Measurements from ENCODE around the gene NFIB. TPM values are rescaled to one million over a fixed set of nuclear protein-coding genes. Genes with fewer than 3 reads are reported as not detected.
A peak's percentile ranks its signal among the peaks of the same experiment; 100 is the strongest.

Gene NFIB
- total and polyA plus RNA-seq, 2 of the 8 experiments (the other 6 are each of a cell fraction or from before 2014, with no cell fraction given), result 2.6 to 13.1 TPM

GRCh38 chr9:14348373-14349145 is 34.6 kb upstream of the NFIB start:
- peaks cover 12 to 34% (median 18%) of the 10 kb centered on the region in 4 experiments for H3K4me1 ChIP-seq (replicated peaks in 1 of 4; ENCODE audit: control insufficient read depth in 3 of 4, insufficient read depth in 4 of 4, low read length in 3 of 4)
- no peaks in the 10 kb centered on the region for H3K9me3 ChIP-seq (ENCODE audit: insufficient read depth in 2 of 2, low read depth in 1 of 2, low read length in 1 of 2)
- no peak overlapping the region for H2BK20ac ChIP-seq (ENCODE audit: low read length)
- FAIRE-seq (no peak), DNase-seq (ENCODE audit: low read depth in 1 of 2, low spot score in 2 of 2) (peak in 1 of 2 experiments; percentile 64)
- peaks cover 28 to 79% (median 64%) of the 10 kb centered on the region in 4 experiments for H3K27me3 ChIP-seq (replicated peaks in 1 of 4; ENCODE audit: control insufficient read depth in 3 of 4, extremely low read depth in 1 of 4, insufficient read depth in 3 of 4, low read length in 3 of 4)
- peak overlapping the region; percentile 60 to 70 (median 64); a peak in 7 of 8 replicates for H3K4me3 ChIP-seq (ENCODE audit: extremely low read depth in 1 of 4, insufficient read depth in 2 of 4, low read depth in 3 of 4, low read length in 4 of 4)
- ChIA-PET POLR2A (ENCODE audit: partially characterized antibody) (interaction anchor here (0.6 to 3.3 kb wide), 8 partner anchors 14 to 857 kb away, joined by 3 to 26 read pairs (median 4); partner anchors contain the start of gene NFIB), CTCF (ENCODE audit: partially characterized antibody) (interaction anchor here (0.7 to 1.9 kb wide), 7 partner anchors 29 to 920 kb away, joined by 3 to 8 read pairs (median 4); no protein-coding TSS in a partner anchor)
- H3K56ac ChIP-seq (replicated peaks; ENCODE audit: insufficient read length, low read depth, low read length), result no peak overlapping the region
- no peak overlapping the region for H3K27ac ChIP-seq (ENCODE audit: low read depth, low read length)
- H3K79me1 ChIP-seq (ENCODE audit: low read depth, low read length), result no peaks in the 10 kb centered on the region
- no peak overlapping the region for H2BK12ac ChIP-seq (ENCODE audit: low read depth, low read length)
- no peak overlapping the region for H3K14ac ChIP-seq (ENCODE audit: insufficient read length)
- H4K20me1 ChIP-seq (replicated peaks in 1 of 2; ENCODE audit: control insufficient read depth in 1 of 2, insufficient read depth in 2 of 2, low read length in 2 of 2), result no peaks in the 10 kb centered on the region
- H3K79me2 ChIP-seq (ENCODE audit: control insufficient read depth in 1 of 2, insufficient read depth in 2 of 2, low read length in 2 of 2), result no peaks in the 10 kb centered on the region
- 1% methylated on average over 43 of the region's 43 CpGs; no CpG with 5 or more reads in 1 of the 2 experiments for WGBS, 2 experiments (ENCODE audit: extremely low coverage in 1 of 2, insufficient coverage in 1 of 2, insufficient read length in 1 of 2, insufficient replicate concordance in 2 of 2, low coverage in 1 of 2, low lambda C conversion rate in 2 of 2, missing lambda C conversion rate in 1 of 2)
- no peak overlapping the region for H3K4ac ChIP-seq (replicated peaks; ENCODE audit: insufficient read length, low read depth, low read length)
- no peak overlapping the region for H4K5ac ChIP-seq (ENCODE audit: insufficient read length, low read depth, low read length)
- peak overlapping the region; percentile 19; the same call in 1 of the 2 replicates for H2AFZ ChIP-seq (ENCODE audit: low read length)
- H2BK120ac ChIP-seq (replicated peaks; ENCODE audit: low read depth, low read length), result no peak overlapping the region
- no peak overlapping the region for H4K8ac ChIP-seq (ENCODE audit: extremely low read depth, insufficient read depth, low read length)
- no peak overlapping the region; the same call in 1 of the 2 replicates for H2BK15ac ChIP-seq (ENCODE audit: low read length)
- no peak overlapping the region for H2BK5ac ChIP-seq (ENCODE audit: low read depth, low read length)
- H3K36me3 ChIP-seq (ENCODE audit: control insufficient read depth in 2 of 4, insufficient read depth in 4 of 4, low read length in 3 of 4), result no peaks in the 10 kb centered on the region
- H3K23ac ChIP-seq (ENCODE audit: insufficient read length), result no peak overlapping the region
- no peak overlapping the region for H3K9ac ChIP-seq (replicated peaks in 1 of 4; ENCODE audit: extremely low read depth in 1 of 4, low read depth in 3 of 4, low read length in 3 of 4)
- H4K91ac ChIP-seq (replicated peaks; ENCODE audit: insufficient read length, low read length), result no peak overlapping the region
- H3K4me2 ChIP-seq (ENCODE audit: insufficient read depth in 1 of 2, low read depth in 2 of 2, low read length in 2 of 2), result peak overlapping the region; percentile 93 to 95
- H3K23me2 ChIP-seq (ENCODE audit: low read depth, low read length), result peaks cover 39% of the 10 kb centered on the region
- H2AK5ac ChIP-seq (ENCODE audit: low read depth, low read length), result no peak overlapping the region
- peak overlapping the region; percentile 71 for H3K18ac ChIP-seq (ENCODE audit: extremely low read depth, low read length)
- TF ChIP-seq EZH2 (IDR thresholded peaks at IDR 0.05; ENCODE audit: low read depth, low read length, severe bottlenecking) (peak; percentile 54), POLR2AphosphoS5 (IDR thresholded peaks at IDR 0.05; ENCODE audit: low read depth, low read length) (no peak), GABPA (IDR thresholded peaks at IDR 0.05; ENCODE audit: borderline replicate concordance, insufficient read depth, low read length) (peak; percentile 21; the same call in 1 of the 2 replicates), JUN (IDR thresholded peaks at IDR 0.05; ENCODE audit: low read depth, low read length) (no peak), RAD21 (IDR thresholded peaks at IDR 0.05 in 1 of 2, conservative IDR thresholded peaks at IDR 0.05 in 1 of 2; ENCODE audit: low read depth in 2 of 2, low read length in 2 of 2) (no peak), NANOG (IDR thresholded peaks at IDR 0.05; ENCODE audit: insufficient read depth, low read depth, low read length, poor library complexity, severe bottlenecking) (no peak), ATF2 (IDR thresholded peaks at IDR 0.05; ENCODE audit: low read length) (no peak)
- TF ChIP-seq, protein P1, sequence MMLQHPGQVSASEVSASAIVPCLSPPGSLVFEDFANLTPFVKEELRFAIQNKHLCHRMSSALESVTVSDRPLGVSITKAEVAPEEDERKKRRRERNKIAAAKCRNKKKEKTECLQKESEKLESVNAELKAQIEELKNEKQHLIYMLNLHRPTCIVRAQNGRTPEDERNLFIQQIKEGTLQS (IDR thresholded peaks at IDR 0.05; ENCODE audit: insufficient read depth, low read depth, low read length), result no peak
